Mesendoderm (in vitro differentiated cells): ENCODE data around the gene CHTF8. TPM values are rescaled to one million over a fixed set of nuclear protein-coding genes. Genes with fewer than 3 reads are reported as not detected.

Experiments
- DNase-seq: peaks from one replicate; pipeline ENCODE4 v3.0.0; 2013
- H2AK5ac ChIP-seq: 2 replicates; pipeline ENCODE4 v1.6.1; 2013; ENCODE audit warnings: low read length, inconsistent platforms
- H2BK120ac ChIP-seq: 2 replicates; pipeline ENCODE4 v1.6.1; 2013; ENCODE audit warnings: low read depth, mild to moderate bottlenecking, low read length, moderate library complexity, mixed read lengths
- H2BK15ac ChIP-seq: replicated peaks from 2 replicates; pipeline ENCODE4 v1.6.1; 2013; ENCODE audit warnings: low read depth, mild to moderate bottlenecking, moderate library complexity
- H2BK5ac ChIP-seq: 2 replicates; pipeline ENCODE4 v1.6.1; 2013; ENCODE audit warnings: low read length, inconsistent platforms
- H3K18ac ChIP-seq: 2 replicates; pipeline ENCODE4 v1.6.1; 2013; ENCODE audit warnings: mild to moderate bottlenecking, low read length, mixed read lengths
- H3K23ac ChIP-seq: one replicate; pipeline ENCODE4 v1.6.1; 2013; ENCODE audit warnings: low read length
- H3K27ac ChIP-seq: 2 replicates; pipeline ENCODE4 v1.5.1; 2013; ENCODE audit warnings: low read depth, mild to moderate bottlenecking, inconsistent platforms, low read length, moderate library complexity
- H3K27me3 ChIP-seq: 2 replicates; pipeline ENCODE4 v1.6.1; 2013; ENCODE audit warnings: low read length, control low read depth, mild to moderate bottlenecking, inconsistent platforms; ENCODE audit not compliant: insufficient read depth, poor library complexity
- H3K36me3 ChIP-seq: 2 replicates; pipeline ENCODE4 v1.6.1; 2013; ENCODE audit warnings: low read length, inconsistent platforms; ENCODE audit not compliant: control insufficient read depth, insufficient read depth
- H3K4ac ChIP-seq: one replicate; pipeline ENCODE4 v1.6.1; 2013; ENCODE audit warnings: low read depth, mild to moderate bottlenecking, low read length, moderate library complexity
- H3K4me1 ChIP-seq: 2 replicates; pipeline ENCODE4 v1.6.1; 2013; ENCODE audit warnings: low read depth, low read length, inconsistent platforms; ENCODE audit not compliant: control insufficient read depth
- H3K4me2 ChIP-seq: 2 replicates; pipeline ENCODE4 v1.6.1; 2013; ENCODE audit warnings: low read length
- H3K4me3 ChIP-seq: 2 replicates; pipeline ENCODE4 v1.5.1; 2013; ENCODE audit warnings: mild to moderate bottlenecking, low read length
- H3K56ac ChIP-seq: one replicate; pipeline ENCODE4 v1.6.1; 2013; ENCODE audit warnings: low read length
- H3K79me1 ChIP-seq: 2 replicates; pipeline ENCODE4 v1.6.1; 2013; ENCODE audit warnings: low read length, inconsistent platforms
- H3K79me2 ChIP-seq: 2 replicates; pipeline ENCODE4 v1.6.1; 2013; ENCODE audit warnings: mild to moderate bottlenecking, low read length; ENCODE audit not compliant: control insufficient read depth, insufficient read depth
- H3K9ac ChIP-seq: 2 replicates; pipeline ENCODE4 v1.6.1; 2013; ENCODE audit warnings: low read length, inconsistent platforms
- H4K5ac ChIP-seq: one replicate; pipeline ENCODE4 v1.6.1; 2013; ENCODE audit warnings: low read length
- H4K8ac ChIP-seq: one replicate; pipeline ENCODE4 v1.6.1; 2013; ENCODE audit warnings: low read depth, mild to moderate bottlenecking, control low read depth, low read length, moderate library complexity
- WGBS: extraction: QIAGEN DNeasy Blood & Tissue Kit; methylation state at CpG from one replicate; pipeline ENCODE4 v1.1.7; 2013; ENCODE audit warnings: low lambda C conversion rate, missing lambda C conversion rate; ENCODE audit not compliant: insufficient coverage; ENCODE audit errors: extremely low coverage; 5-methylcytosine and 5-hydroxymethylcytosine counted together
- polyA plus RNA-seq, 2 experiments: library from polyadenylated mRNA; stranded (reverse); fragments of 200-250 nt; gene quantifications; one replicate each; pipeline ENCODE4 v1.2.3, GENCODE V29; 2013

CHTF8 gene
- polyA plus RNA-seq (2013, experiment 1 of 2) = 88.0 TPM
- polyA plus RNA-seq (2013, experiment 2 of 2) = 89.9 TPM

- Histone ChIP-seq H3K36me3 (peaks cover 4% of the 10 kb centered on the region), H3K4ac (peak within 1 kb of the TSS; percentile 99), H3K79me2 (peaks cover 68% of the 10 kb centered on the region), H2BK15ac (no peak within 1 kb of the TSS), H2BK5ac (peak within 1 kb of the TSS; percentile 68), H3K4me1 (peaks cover 10% of the 10 kb centered on the region), H2BK120ac (peak within 1 kb of the TSS; percentile 66), H3K27me3 (no peaks in the 10 kb centered on the region), H4K8ac (peak within 1 kb of the TSS; percentile 88), H3K27ac (peak within 1 kb of the TSS; percentile 99), H4K5ac (peak within 1 kb of the TSS; percentile 95), H3K23ac (peak within 1 kb of the TSS; percentile 59), H3K56ac (peak within 1 kb of the TSS; percentile 98), H3K79me1 (peaks cover 18% of the 10 kb centered on the region), H3K4me2 (peak within 1 kb of the TSS; percentile 83), H3K9ac (peak within 1 kb of the TSS; percentile 93), H2AK5ac (peak within 1 kb of the TSS; percentile 95), H3K4me3 (peak within 1 kb of the TSS; percentile 92), H3K18ac (peak within 1 kb of the TSS; percentile 95)
- DNase-seq = peak; percentile 89
- whole genome bisulfite sequencing = no CpG with 5 or more reads among the region's 78 CpGs
Measured at GRCh38 chr16:69132424-69133252, at the start of gene CHTF8, which contains the start of gene UTP4. Gene CHTF8, minus strand, starts transcription at chr16:69132588. Its CDS starts 11,130 bp downstream, at chr16:69121458. Gene UTP4, plus strand, starts transcription at chr16:69132649. Its CDS starts 811 bp downstream, at chr16:69133460.

- H3K27ac ChIP-seq = no peak overlapping the region
- no peak for DNase-seq
- H3K4me2 ChIP-seq = no peak overlapping the region
- H3K18ac ChIP-seq = no peak overlapping the region
- H4K8ac ChIP-seq = no peak overlapping the region
- H3K4me1 ChIP-seq = no peaks in the 10 kb centered on the region
- H2BK5ac ChIP-seq = no peak overlapping the region
- H4K5ac ChIP-seq = no peak overlapping the region
- H2AK5ac ChIP-seq = no peak overlapping the region
- no peak overlapping the region for H3K9ac ChIP-seq
- no peak overlapping the region for H3K56ac ChIP-seq
- no peak overlapping the region for H3K4me3 ChIP-seq
- H3K4ac ChIP-seq = no peak overlapping the region
- H3K36me3 ChIP-seq = no peaks in the 10 kb centered on the region
- no peaks in the 10 kb centered on the region for H3K79me2 ChIP-seq
- H2BK15ac ChIP-seq = no peak overlapping the region
- H3K27me3 ChIP-seq = no peaks in the 10 kb centered on the region
- no peak overlapping the region for H3K23ac ChIP-seq
- H3K79me1 ChIP-seq = no peaks in the 10 kb centered on the region
- no peak overlapping the region for H2BK120ac ChIP-seq
Measured at GRCh38 chr16:69180011-69180338, 47.6 kb upstream of the CHTF8 start.

- H2BK120ac ChIP-seq = no peak overlapping the region
- no peak overlapping the region for H3K4me3 ChIP-seq
- H3K27ac ChIP-seq = no peak overlapping the region
- no peak overlapping the region for H3K23ac ChIP-seq
- no peak overlapping the region for H3K56ac ChIP-seq
- H3K27me3 ChIP-seq = no peaks in the 10 kb centered on the region
- no peaks in the 10 kb centered on the region for H3K4me1 ChIP-seq
- no peak overlapping the region for H3K4me2 ChIP-seq
- no peak overlapping the region for H4K5ac ChIP-seq
- H3K4ac ChIP-seq = no peak overlapping the region
- H2BK5ac ChIP-seq = no peak overlapping the region
- no peak overlapping the region for H4K8ac ChIP-seq
- no peak overlapping the region for H3K18ac ChIP-seq
- H3K9ac ChIP-seq = no peak overlapping the region
- WGBS = no CpG with 5 or more reads among the region's 6 CpGs
- H3K79me2 ChIP-seq = no peaks in the 10 kb centered on the region
- H3K79me1 ChIP-seq = no peaks in the 10 kb centered on the region
- no peaks in the 10 kb centered on the region for H3K36me3 ChIP-seq
- H2BK15ac ChIP-seq = no peak overlapping the region
- H2AK5ac ChIP-seq = no peak overlapping the region
- no peak for DNase-seq
Measured at GRCh38 chr16:69179328-69180010, 47.1 kb upstream of the CHTF8 start.

- Histone ChIP-seq H3K79me2 (no peaks in the 10 kb centered on the region), H3K27me3 (no peaks in the 10 kb centered on the region), H3K56ac (no peak overlapping the region), H3K4ac (no peak overlapping the region), H3K4me3 (no peak overlapping the region), H3K4me2 (no peak overlapping the region), H4K5ac (no peak overlapping the region), H3K4me1 (no peaks in the 10 kb centered on the region), H2BK120ac (no peak overlapping the region), H3K18ac (no peak overlapping the region), H4K8ac (no peak overlapping the region), H3K9ac (no peak overlapping the region), H3K23ac (no peak overlapping the region), H2BK15ac (no peak overlapping the region), H2BK5ac (no peak overlapping the region), H3K79me1 (no peaks in the 10 kb centered on the region), H3K36me3 (no peaks in the 10 kb centered on the region), H3K27ac (no peak overlapping the region), H2AK5ac (no peak overlapping the region)
- WGBS = no CpG with 5 or more reads among the region's 4 CpGs
- no peak for DNase-seq
Measured at GRCh38 chr16:69176033-69176800, 43.8 kb upstream of the CHTF8 start.

GRCh38 chr16:69171325-69172084 lies 39.1 kb upstream of the CHTF8 start:
- H3K4me1 ChIP-seq = no peaks in the 10 kb centered on the region
- no peak overlapping the region for H2AK5ac ChIP-seq
- no CpG with 5 or more reads among the region's 6 CpGs for WGBS
- no peak overlapping the region for H3K56ac ChIP-seq
- no peaks in the 10 kb centered on the region for H3K79me1 ChIP-seq
- H2BK5ac ChIP-seq = no peak overlapping the region
- H3K27me3 ChIP-seq = no peaks in the 10 kb centered on the region
- no peak overlapping the region for H3K18ac ChIP-seq
- H4K5ac ChIP-seq = no peak overlapping the region
- peaks cover 7% of the 10 kb centered on the region for H3K36me3 ChIP-seq
- H3K79me2 ChIP-seq = no peaks in the 10 kb centered on the region
- H3K4ac ChIP-seq = no peak overlapping the region
- no peak overlapping the region for H3K23ac ChIP-seq
- DNase-seq = peak; percentile 71
- no peak overlapping the region for H3K4me2 ChIP-seq
- H3K4me3 ChIP-seq = no peak overlapping the region
- peak overlapping the region; percentile 11 for H3K27ac ChIP-seq
- H2BK15ac ChIP-seq = no peak overlapping the region
- H4K8ac ChIP-seq = no peak overlapping the region
- H2BK120ac ChIP-seq = no peak overlapping the region
- no peak overlapping the region for H3K9ac ChIP-seq
